Activated CD4-positive, alpha-beta memory T cell treated with anti-CD3 and anti-CD28 coated beads, Interleukin-2, amount 10 ng/mL, durations not matched to agents 7 days and 5 days (primary cell): ENCODE data around the gene RIPK4. TPM values are rescaled to one million over a fixed set of nuclear protein-coding genes. Genes with fewer than 3 reads are reported as not detected.

Experiments used
- CTCF ChIA-PET: fragments of 350-600 bp; sonication (Branson Sonifier 250); formaldehyde crosslinking; loops from one replicate; lab custom pipeline; 2021; ENCODE audit warnings: antibody characterized with exemption, inconsistent platforms; lab: Charles Lee
- POLR2A ChIA-PET: fragments of 350-600 bp; sonication (Branson Sonifier 250); formaldehyde crosslinking; loops from one replicate; lab custom pipeline; 2021; ENCODE audit warnings: antibody characterized with exemption; lab: Charles Lee
- DNase-seq: peaks from one replicate; pipeline ENCODE4 v3.0.0-alpha.2; 2020
- H3K27ac Mint-ChIP-seq: one replicate; pipeline ENCODE4 v1.8.0; 2021; ENCODE audit warnings: mild to moderate bottlenecking, mixed read lengths
- H3K27me3 Mint-ChIP-seq: one replicate; pipeline ENCODE4 v1.8.0; 2021; ENCODE audit warnings: mixed read lengths
- H3K36me3 Mint-ChIP-seq: one replicate; pipeline ENCODE4 v1.8.0; 2021; ENCODE audit warnings: low read depth, mixed read lengths
- H3K4me1 Mint-ChIP-seq: one replicate; pipeline ENCODE4 v1.8.0; 2021; ENCODE audit warnings: mixed read lengths
- H3K4me3 Mint-ChIP-seq: one replicate; pipeline ENCODE4 v1.8.0; 2021; ENCODE audit warnings: mild to moderate bottlenecking, mixed read lengths
- H3K9me3 Mint-ChIP-seq: one replicate; pipeline ENCODE4 v1.8.0; 2021; ENCODE audit warnings: mixed read lengths
- total RNA-seq, 2 experiments: library from RNA; stranded (reverse); gene quantifications; one replicate each; pipeline ENCODE4 v1.2.3, GENCODE V29; 2021

The RIPK4 gene
- total RNA-seq, 2 experiments from 2014 or later, result not detected

GRCh38 chr21:41742073-41742875 is 24.6 kb downstream of the RIPK4 start:
- H3K27me3 Mint-ChIP-seq, result no peaks in the 10 kb centered on the region
- H3K9me3 Mint-ChIP-seq, result no peaks in the 10 kb centered on the region
- ChIA-PET CTCF (no interaction called here), POLR2A (no interaction called here)
- DNase-seq, result no peak
- H3K27ac Mint-ChIP-seq, result no peak overlapping the region
- H3K4me1 Mint-ChIP-seq, result no peaks in the 10 kb centered on the region
- H3K36me3 Mint-ChIP-seq, result no peaks in the 10 kb centered on the region
- no peak overlapping the region for H3K4me3 Mint-ChIP-seq

DNA sequence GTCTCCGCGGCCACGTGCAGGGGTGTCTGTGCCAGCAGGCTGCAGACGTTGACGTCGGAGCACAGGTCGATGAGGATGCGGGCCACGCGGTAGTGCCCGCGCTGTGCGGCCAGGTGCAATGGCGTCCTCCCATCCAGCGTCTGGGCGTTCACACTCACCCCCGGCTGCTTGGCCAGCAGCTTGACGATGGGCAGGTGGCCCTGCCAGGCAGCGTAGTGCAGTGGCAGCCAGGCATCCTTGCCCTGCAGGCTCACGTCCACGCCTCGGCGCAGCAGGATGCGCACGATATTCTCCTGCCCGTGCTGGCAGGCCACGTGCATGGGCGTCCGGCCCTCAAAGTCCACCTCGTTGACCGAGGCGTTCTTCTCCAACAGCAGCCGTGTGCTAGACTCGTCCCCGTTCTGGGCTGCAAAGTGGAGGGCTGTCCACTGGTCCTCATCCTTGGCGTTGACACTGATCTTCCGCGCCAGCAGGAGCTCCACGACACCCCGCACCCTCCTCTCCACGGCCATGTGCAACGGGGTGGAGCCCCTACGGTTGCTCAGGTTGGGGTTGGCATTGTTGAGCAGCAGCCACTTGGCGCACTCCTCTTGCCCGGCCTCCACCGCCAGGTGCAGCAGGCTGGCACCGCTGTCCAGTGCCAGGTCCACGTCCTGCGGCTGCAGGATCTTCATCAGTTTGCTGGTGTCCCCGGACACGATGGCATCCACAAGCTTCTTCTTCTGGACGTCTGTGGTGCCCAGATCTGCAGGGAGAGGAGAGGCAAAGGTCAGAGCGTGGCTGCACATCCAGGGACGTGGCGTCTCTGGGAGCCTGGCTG is 25.4 kb downstream of the RIPK4 start:
- H3K27ac Mint-ChIP-seq, result no peak overlapping the region
- CTCF ChIA-PET, result no interaction called here
- H3K9me3 Mint-ChIP-seq, result peaks cover 1% of the 10 kb centered on the region
- POLR2A ChIA-PET, result no interaction called here
- H3K36me3 Mint-ChIP-seq, result no peaks in the 10 kb centered on the region
- no peak overlapping the region for H3K4me3 Mint-ChIP-seq
- no peak for DNase-seq
- H3K27me3 Mint-ChIP-seq, result peaks cover 2% of the 10 kb centered on the region
- H3K4me1 Mint-ChIP-seq, result no peaks in the 10 kb centered on the region

GRCh38 chr21:41740604-41741252 is 26.1 kb downstream of the RIPK4 start:
- POLR2A ChIA-PET, result no interaction called here
- DNase-seq, result no peak
- CTCF ChIA-PET, result no interaction called here
- no peaks in the 10 kb centered on the region for H3K4me1 Mint-ChIP-seq
- no peaks in the 10 kb centered on the region for H3K36me3 Mint-ChIP-seq
- no peak overlapping the region for H3K4me3 Mint-ChIP-seq
- peaks cover 2% of the 10 kb centered on the region for H3K27me3 Mint-ChIP-seq
- peaks cover 1% of the 10 kb centered on the region for H3K9me3 Mint-ChIP-seq
- H3K27ac Mint-ChIP-seq, result no peak overlapping the region

GRCh38 chr21:41739936-41740335 is 26.9 kb downstream of the RIPK4 start:
- Mint-ChIP-seq H3K4me1 (no peaks in the 10 kb centered on the region), H3K27ac (no peak overlapping the region), H3K36me3 (no peaks in the 10 kb centered on the region), H3K9me3 (peaks cover 1% of the 10 kb centered on the region), H3K27me3 (peaks cover 2% of the 10 kb centered on the region), H3K4me3 (no peak overlapping the region)
- ChIA-PET CTCF (interaction anchor here (0.5 kb wide), 1 partner anchor 64 kb away, joined by 3 read pairs; no protein-coding TSS in a partner anchor), POLR2A (no interaction called here)
- DNase-seq, result no peak

DNA sequence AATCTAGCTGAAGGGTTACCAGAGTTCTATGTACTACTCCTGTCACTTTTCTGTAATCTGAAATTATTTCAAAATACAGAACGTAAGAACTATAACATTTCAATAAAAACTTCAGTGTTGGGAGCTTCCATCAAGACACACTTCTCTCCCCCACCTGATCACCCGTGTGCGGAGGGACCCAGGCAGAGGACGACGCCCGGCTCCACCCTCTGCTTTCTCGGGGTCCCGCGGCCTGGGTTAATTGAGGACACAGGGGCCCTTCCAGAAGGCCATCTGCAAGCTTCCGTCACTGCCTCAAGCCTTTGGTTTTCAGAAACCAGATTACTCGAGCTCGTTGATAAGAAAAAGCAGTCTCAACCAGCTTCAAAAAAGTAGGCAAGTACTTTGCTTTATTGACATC is 27.8 kb downstream of the RIPK4 start:
- ChIA-PET CTCF (no interaction called here), POLR2A (no interaction called here)
- Mint-ChIP-seq H3K4me1 (no peaks in the 10 kb centered on the region), H3K27me3 (peaks cover 3% of the 10 kb centered on the region), H3K9me3 (peaks cover 1% of the 10 kb centered on the region), H3K27ac (no peak overlapping the region), H3K4me3 (no peak overlapping the region), H3K36me3 (no peaks in the 10 kb centered on the region)
- DNase-seq, result no peak

DNA sequence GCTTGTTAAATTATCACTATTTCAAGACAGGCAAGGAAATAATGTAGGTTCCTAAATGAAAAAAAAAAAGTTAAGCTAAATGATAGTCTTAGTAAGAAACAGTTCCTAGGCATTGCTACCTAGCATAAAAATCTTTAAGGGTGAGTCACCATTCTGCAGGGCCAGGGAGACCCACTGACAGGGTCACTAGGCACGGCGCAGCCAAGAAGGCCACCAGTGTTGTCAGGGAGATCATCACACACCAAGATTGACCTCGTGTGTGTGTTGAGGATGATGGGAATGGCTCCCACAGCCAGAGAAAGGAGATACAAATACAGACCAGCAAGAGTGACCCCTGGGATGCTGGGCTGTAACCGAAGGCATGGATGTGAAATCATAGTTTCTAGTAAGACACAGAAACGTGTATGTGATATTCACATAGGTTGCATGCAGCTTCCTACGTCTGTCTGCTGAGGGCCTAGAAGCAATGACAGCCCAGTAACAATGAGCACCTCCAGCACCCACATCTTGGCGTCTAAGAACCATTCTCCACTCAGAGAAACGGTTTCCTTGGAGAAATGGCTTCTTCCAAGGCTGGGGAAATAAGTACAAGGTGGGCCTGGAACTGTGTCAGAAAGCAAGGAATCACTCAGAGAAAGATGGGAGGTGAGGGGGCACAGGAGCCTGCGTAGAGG is 29.1 kb downstream of the RIPK4 start:
- Mint-ChIP-seq H3K36me3 (no peaks in the 10 kb centered on the region), H3K27me3 (peaks cover 9% of the 10 kb centered on the region), H3K9me3 (peaks cover 1% of the 10 kb centered on the region), H3K4me3 (no peak overlapping the region), H3K4me1 (no peaks in the 10 kb centered on the region), H3K27ac (no peak overlapping the region)
- POLR2A ChIA-PET, result no interaction called here
- CTCF ChIA-PET, result no interaction called here
- no peak for DNase-seq

DNA sequence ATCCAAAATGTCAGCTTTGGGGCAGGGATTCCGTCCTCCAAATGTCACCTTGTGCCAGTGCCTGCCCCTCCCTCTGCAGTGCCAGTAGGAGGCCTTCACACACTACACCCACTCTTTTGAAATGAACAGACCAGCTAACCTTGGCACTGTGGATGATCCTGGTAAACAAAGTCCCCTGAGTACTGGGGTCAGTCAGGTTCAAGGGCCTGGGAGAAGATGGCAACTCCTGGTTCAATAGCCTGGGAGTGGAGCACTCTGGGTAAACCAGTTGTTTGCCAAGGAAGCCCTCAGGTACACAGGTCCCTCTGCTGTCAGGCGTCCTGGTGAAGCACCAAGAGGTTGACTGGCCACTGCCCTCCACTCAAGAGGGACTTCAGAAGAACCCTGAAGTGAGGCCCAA is 30.4 kb downstream of the RIPK4 start:
- DNase-seq, result no peak
- Mint-ChIP-seq H3K4me1 (no peaks in the 10 kb centered on the region), H3K9me3 (peaks cover 1% of the 10 kb centered on the region), H3K4me3 (no peak overlapping the region), H3K36me3 (no peaks in the 10 kb centered on the region), H3K27ac (no peak overlapping the region), H3K27me3 (peaks cover 15% of the 10 kb centered on the region)
- ChIA-PET POLR2A (no interaction called here), CTCF (no interaction called here)

GRCh38 chr21:41733951-41734689 is 32.7 kb downstream of the RIPK4 start:
- Mint-ChIP-seq H3K4me3 (no peak overlapping the region), H3K36me3 (no peaks in the 10 kb centered on the region), H3K9me3 (peaks cover 1% of the 10 kb centered on the region), H3K27ac (no peak overlapping the region), H3K27me3 (peaks cover 23% of the 10 kb centered on the region), H3K4me1 (no peaks in the 10 kb centered on the region)
- no peak for DNase-seq
- ChIA-PET CTCF (no interaction called here), POLR2A (no interaction called here)

- H3K9me3 Mint-ChIP-seq, result no peaks in the 10 kb centered on the region
- CTCF ChIA-PET, result interaction anchor here (0.5 kb wide), 1 partner anchor 364 kb away, joined by 3 read pairs; no protein-coding TSS in a partner anchor
Measured at GRCh38 chr21:41731081-41731480, 35.8 kb downstream of the RIPK4 start.

DNA sequence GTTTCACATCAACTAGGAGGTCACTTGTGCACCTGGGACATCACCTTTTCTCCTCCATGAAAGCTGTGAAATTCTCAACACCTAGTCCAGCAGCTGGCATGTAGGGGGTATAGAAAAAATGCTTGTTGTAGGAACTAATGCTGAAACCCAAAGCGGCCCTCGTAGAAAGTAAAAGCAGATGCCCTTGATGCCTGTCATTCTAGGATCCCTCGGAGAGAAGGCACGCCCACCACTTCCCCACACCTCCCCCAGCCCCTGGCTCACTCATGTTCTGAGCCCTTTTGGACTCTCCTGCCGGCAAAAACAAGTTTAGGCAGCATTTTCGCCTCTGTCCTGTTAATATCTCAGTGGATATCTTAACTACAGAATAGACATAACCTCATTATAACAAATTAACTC is 36.5 kb downstream of the RIPK4 start:
- no peaks in the 10 kb centered on the region for H3K9me3 Mint-ChIP-seq
- DNase-seq, result no peak
- POLR2A ChIA-PET, result no interaction called here
- H3K27ac Mint-ChIP-seq, result no peak overlapping the region
- H3K4me3 Mint-ChIP-seq, result no peak overlapping the region
- no peaks in the 10 kb centered on the region for H3K36me3 Mint-ChIP-seq
- H3K27me3 Mint-ChIP-seq, result peaks cover 42% of the 10 kb centered on the region
- CTCF ChIA-PET, result no interaction called here
- no peaks in the 10 kb centered on the region for H3K4me1 Mint-ChIP-seq

More at GRCh38 chr21:41731081-41731480, 35.8 kb downstream of the RIPK4 start:
- no peak for DNase-seq
- Mint-ChIP-seq H3K4me1 (no peaks in the 10 kb centered on the region), H3K27me3 (peaks cover 35% of the 10 kb centered on the region), H3K4me3 (no peak overlapping the region), H3K36me3 (no peaks in the 10 kb centered on the region), H3K27ac (no peak overlapping the region)
- POLR2A ChIA-PET, result no interaction called here

GRCh38 chr21:41729701-41730366 is 37.0 kb downstream of the RIPK4 start:
- H3K4me1 Mint-ChIP-seq, result no peaks in the 10 kb centered on the region
- H3K36me3 Mint-ChIP-seq, result no peaks in the 10 kb centered on the region
- peaks cover 45% of the 10 kb centered on the region for H3K27me3 Mint-ChIP-seq
- ChIA-PET CTCF (no interaction called here), POLR2A (no interaction called here)
- H3K4me3 Mint-ChIP-seq, result no peak overlapping the region
- DNase-seq, result no peak
- no peaks in the 10 kb centered on the region for H3K9me3 Mint-ChIP-seq
- no peak overlapping the region for H3K27ac Mint-ChIP-seq
